ENCODE measurements around the gene SYNPO2. TPM values are rescaled to one million over a fixed set of nuclear protein-coding genes. Genes with fewer than 3 reads are reported as not detected.
"Not testable (repeated sequence)": the region's sequence is repeated elsewhere in the genome, so short reads cannot be mapped to it uniquely, and the experiment has no call there.

SYNPO2 gene
- total RNA-seq, 1 experiment from 2014 or later: not detected

DNA sequence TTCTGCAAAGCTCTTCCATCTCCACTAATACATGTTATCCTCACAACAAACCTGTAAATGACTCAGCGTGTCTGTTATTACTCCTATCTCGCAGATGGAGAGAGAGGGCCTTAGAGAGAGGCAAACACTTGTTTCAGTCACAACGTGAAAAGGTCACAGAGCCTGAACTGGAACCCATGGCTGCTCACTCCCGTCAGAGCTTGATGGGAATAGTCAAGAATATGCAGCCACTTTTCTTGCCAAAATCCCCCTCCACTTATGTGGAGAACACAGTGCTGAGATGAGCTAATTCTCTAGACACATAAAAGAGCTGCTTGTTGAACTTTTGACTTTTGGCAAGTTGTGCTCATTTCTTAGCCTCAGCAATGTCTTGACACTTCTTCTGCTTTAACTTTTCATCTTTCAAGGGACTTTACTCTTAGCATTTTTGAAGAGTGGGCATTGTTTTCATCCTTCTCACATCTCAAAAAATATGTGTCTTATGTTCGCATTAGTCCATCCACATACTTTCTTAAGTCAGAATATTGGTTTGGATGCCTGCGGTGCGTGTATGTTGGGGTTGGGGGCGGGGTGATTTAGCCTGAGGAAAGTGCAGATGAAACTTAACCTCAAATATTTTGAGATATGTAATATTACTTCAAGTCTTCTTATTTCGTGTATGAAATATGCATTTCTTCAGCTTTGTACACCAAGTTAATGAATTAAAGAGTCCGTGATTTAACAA is 69.2 kb downstream of the SYNPO2 start:
- no peak for DNase-seq (ENCODE audit: low read depth)
- in situ Hi-C loops (cut with HindIII; ENCODE audit: low pct_unique_long_range_greater_than_20kb, low sequenced_read_pairs): no loop called here

DNA sequence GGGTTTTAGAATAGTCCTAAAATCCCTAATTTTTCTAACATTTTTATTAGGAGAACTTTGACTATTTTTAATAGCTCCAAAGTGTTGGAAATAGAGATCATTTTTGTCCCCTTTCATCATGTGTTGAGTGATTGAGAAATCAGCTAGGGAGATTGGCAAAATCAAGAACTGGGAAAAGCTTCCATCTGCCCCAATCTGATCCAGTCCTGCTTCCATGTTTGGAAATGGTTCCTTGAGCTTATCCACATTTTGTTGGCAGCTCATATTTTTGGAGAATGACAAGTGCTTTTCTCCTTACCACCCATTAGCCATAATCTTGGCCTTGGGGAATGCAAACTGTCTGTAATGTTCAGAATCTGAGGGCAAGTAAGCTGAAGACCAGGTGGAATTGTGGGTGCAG is 73.9 kb downstream of the SYNPO2 start:
- in situ Hi-C loops (cut with HindIII; ENCODE audit: low pct_unique_long_range_greater_than_20kb, low sequenced_read_pairs): no loop called here
- DNase-seq (ENCODE audit: low read depth): no peak

DNA sequence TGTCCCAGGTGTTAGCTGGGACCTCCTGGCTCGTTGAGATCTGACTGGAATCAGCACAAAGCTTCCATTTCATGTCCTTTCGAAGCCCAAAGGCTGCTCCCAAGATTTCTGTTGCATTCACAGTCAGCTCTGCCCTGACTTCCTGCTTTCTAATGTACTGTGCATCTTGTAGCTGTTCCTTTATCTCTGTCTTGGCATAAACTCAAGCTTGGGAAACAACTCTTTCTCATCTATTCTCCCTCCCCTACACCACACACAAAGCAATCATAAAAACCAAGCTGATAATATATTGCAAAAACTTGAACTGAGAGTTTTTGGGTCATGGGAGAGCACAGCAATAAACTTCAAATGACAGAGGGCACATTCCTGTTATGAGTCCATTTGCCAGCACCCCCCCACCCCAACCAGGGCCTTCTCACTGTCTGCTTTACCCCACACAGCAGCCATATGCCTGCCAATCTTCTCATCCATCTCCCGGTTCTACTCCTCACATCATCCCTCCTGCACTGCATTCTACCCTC is 76.3 kb downstream of the SYNPO2 start:
- DNase-seq (ENCODE audit: low read depth): no peak
- in situ Hi-C loops (cut with HindIII; ENCODE audit: low pct_unique_long_range_greater_than_20kb, low sequenced_read_pairs): no loop called here

DNA sequence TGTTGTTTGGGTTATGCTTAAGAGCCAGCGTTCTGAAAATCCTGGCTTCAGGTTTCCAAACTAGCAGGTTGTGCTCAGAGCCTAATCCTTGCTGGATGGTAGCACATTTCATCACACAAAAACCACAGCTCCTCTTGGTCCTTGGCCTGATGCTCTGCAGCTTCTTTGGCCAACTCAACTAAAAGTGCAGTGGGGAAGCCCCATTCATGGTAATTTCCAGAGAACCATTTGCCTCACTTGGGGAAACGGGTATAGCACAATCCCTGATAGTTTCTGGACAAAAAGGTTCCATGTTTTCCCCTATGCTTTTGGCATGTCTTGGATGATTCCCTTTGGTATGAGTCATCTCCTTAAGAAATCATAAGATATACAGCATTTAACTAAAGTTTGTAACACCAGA is 78.7 kb downstream of the SYNPO2 start:
- in situ Hi-C loops (cut with HindIII; ENCODE audit: low pct_unique_long_range_greater_than_20kb, low sequenced_read_pairs): no loop called here

DNA sequence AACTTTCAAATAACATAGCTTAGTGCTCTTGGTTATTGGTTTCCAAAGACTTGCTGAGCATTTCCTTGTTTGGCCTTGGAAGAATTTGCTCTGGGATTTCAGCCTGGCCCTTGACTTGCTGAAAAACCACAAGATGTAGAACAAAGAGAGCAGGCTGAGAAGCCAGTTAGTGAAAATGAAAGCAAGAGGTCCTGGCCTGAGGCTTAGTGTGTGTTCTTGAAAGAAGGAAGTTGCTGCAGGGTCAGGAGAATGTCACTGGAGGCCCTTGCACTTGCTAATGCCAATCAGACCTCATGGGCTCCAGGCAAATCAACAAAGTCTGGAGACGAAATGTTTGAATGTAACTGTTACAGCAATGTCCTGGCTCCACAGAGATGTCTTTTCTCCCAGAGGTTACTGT is 79.4 kb downstream of the SYNPO2 start:
- peak; percentile 51 for DNase-seq (ENCODE audit: low read depth)
- in situ Hi-C loops (cut with HindIII; ENCODE audit: low pct_unique_long_range_greater_than_20kb, low sequenced_read_pairs): no loop called here

More for the DNA sequence above, 78.7 kb downstream of the SYNPO2 start:
- DNase-seq (ENCODE audit: low read depth): no peak

DNA sequence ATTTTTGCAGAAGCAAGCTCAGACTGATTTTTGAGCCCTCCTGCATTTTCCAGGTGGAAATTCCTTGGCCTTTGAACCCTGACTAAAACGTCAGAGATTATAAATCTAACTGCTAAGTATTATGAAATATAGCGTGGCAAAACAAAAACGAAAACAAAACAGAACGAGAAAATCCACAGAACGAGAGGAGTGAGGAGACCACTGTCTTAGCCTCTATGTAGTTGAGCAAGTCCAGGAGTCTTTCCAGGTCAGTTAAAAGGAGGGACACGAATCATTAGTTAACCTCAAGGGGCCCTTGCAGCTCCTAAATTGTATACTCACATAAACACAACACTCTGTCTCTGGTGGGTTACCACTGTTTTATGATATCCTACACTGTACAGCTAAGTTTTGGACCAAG is 80.2 kb downstream of the SYNPO2 start:
- in situ Hi-C loops (cut with HindIII; ENCODE audit: low pct_unique_long_range_greater_than_20kb, low sequenced_read_pairs): no loop called here
- DNase-seq (ENCODE audit: low read depth): no peak

DNA sequence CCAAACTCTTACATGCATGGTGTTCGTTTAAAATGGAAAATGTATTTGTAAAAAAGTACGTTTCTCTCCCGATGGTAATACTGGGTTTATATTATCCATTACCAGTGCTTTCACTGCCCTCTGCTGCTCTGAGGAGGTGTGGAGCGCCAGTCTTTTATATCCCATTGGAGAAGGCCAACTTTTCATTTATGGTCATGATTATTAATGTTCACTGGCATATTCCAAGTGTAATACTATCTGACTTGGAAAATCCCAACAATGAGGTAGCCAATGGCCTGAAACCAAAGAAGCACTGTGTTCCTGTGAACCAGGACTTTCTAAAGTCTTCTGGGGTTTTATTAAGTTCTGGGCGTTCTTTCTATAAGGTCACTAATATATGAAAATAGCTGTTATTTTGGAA is 80.7 kb downstream of the SYNPO2 start:
- in situ Hi-C loops (cut with HindIII; ENCODE audit: low pct_unique_long_range_greater_than_20kb, low sequenced_read_pairs): no loop called here
- peak; percentile 55 for DNase-seq (ENCODE audit: low read depth)

DNA sequence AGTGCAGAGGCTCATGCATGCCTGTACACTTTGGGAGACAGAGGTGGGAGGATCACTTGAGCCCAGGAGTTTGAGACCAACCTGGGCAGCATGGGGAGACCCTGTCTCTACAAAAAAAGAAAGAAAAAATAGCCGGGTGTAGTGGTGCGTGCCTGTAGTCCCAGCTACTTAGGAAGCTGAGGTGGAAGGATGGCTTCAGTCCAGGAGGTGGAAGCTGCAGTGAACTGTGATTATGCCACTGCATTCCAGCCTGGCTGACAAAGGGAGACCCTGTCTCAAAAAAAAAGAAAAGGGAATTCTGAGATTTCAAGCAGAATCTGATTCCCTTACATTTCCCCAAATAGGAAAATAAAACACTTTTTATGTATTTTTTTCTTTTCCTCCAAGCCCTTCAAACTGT is 83.5 kb downstream of the SYNPO2 start:
- no peak for DNase-seq (ENCODE audit: low read depth)
- in situ Hi-C loops (cut with HindIII; ENCODE audit: low pct_unique_long_range_greater_than_20kb, low sequenced_read_pairs): no loop called here

DNA sequence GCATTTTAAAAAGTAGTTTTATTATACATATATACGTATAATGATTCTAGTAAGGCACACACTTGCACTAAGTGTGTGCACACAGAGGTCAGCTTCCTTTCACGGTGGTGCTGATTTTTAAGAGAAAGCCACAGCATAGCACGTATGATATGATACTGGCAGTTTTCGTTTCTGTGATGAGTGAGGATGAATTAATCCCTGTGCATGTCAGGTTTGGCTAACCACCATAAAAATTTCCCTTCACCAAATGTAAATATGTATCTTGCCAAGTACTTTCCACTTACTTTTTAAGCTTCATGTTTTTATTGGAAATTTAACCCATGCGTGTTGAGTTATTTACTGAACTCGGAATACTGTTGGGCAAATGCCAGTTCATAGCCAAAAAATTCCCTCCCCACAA is 84.6 kb downstream of the SYNPO2 start:
- DNase-seq (ENCODE audit: low read depth): no peak
- in situ Hi-C loops (cut with HindIII; ENCODE audit: low pct_unique_long_range_greater_than_20kb, low sequenced_read_pairs): no loop called here

DNA sequence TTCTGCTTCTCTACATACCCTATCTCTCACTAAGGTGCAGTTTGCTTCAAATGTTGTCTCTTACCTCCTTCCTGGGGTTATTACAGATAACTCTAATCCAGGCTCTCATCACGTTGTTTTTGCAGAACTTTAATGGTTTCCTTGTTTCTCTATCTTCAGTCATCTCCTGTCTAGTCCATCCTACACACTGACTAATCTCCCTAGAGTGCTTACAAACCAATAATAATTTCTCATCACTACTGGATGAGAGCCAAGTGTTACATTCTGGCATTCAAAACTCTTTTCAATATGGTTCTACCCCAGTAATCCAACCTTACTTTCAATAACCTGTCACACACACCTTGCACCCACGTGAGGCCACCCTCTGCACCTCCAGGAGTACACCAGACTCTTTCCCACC is 86.1 kb downstream of the SYNPO2 start:
- no peak for DNase-seq (ENCODE audit: low read depth)
- in situ Hi-C loops (cut with HindIII; ENCODE audit: low pct_unique_long_range_greater_than_20kb, low sequenced_read_pairs): no loop called here

DNA sequence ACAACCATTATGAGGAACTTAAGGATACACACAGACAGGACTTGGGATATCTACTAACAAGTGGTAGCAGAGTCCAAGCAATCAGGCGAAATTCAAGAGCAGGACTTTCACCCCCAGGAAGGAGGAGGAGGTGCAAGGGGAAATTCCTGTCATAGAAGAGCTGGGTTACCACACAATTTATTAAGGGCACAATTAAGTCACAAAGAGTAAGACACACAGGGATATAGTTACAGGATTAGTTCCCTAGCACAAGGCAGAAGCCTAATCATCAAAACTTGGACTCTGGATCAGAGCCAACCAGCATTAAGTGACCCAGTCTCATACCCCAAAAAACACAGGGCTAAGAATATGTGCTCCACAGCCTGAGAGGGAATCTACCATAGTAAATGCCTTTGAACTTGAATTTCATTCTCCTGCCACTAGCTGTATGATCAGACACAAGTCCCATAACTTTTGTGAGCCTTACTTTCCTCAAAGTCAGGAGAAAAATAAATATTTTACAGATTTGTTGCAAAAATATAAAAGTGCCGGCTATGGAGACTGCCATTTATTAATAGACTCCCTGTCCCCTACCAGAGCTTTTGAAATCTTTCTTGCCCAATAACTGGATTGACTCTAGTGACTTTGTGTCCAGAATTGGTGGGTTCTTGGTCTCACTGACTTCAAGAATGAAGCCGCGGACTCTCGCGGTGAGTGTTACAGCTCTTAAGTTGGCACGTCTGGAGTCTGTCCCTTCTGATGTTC is 87.0 kb downstream of the SYNPO2 start:
- DNase-seq (ENCODE audit: low read depth): no peak
- in situ Hi-C loops (cut with HindIII; ENCODE audit: low pct_unique_long_range_greater_than_20kb, low sequenced_read_pairs): no loop called here

DNA sequence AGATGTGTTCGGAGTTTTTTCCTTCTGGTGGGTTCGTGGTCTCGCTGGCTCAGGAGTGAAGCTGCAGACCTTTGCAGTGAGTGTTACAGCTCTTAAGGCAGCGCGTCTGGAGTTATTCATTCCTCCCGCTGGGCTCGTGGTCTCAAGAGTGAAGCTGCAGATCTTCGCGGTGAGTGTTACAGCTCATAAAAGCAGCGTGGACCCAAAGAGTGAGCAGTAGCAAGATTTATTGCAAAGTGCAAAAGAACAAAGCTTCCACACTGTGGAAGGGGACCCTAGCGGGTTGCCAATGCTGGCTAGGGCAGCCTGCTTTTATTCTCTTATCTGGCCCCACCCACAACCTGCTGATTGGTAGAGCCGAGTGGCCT is 87.5 kb downstream of the SYNPO2 start:
- DNase-seq (ENCODE audit: low read depth); in situ Hi-C loops (cut with HindIII; ENCODE audit: low pct_unique_long_range_greater_than_20kb, low sequenced_read_pairs): not testable (repeated sequence)

DNA sequence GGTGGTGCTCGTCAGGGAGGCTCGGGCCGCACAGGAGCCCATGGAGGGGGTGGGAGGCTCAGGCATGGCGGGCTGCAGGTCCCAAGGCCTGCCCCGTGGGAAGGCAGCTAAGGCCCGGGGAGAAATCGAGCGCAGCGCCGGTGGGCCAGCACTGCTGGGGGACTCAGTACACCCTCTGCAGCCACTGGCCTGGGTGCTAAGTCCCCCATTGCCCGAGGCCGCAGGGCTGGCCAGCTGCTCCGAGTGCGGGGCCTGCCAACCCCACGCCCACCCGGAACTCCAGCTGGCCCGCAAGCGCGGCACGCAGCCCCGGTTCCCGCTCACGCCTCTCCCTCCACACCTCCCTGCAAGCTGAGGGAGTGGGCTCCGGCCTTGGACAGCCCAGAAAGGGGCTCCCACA is 88.4 kb downstream of the SYNPO2 start:
- DNase-seq (ENCODE audit: low read depth); in situ Hi-C loops (cut with HindIII; ENCODE audit: low pct_unique_long_range_greater_than_20kb, low sequenced_read_pairs): not testable (repeated sequence)

DNA sequence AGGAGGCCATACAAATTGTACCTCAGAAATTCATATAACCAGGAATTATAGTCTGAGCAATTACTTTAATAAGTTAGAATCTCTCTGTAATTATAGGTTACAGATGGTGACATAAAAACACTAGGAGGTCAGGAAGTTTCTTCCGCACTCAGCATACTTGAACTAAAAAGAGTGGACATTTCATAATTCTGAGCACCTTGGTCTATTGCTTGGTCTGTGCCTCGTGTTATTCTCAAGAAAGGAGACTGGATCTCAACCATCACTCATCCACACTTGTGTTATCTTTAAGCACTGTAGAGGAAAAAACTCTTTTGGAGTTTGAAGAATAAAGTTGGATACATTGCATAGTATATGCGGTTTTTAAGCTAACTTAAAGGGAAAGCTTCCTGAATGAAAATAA is 91.1 kb downstream of the SYNPO2 start:
- in situ Hi-C loops (cut with HindIII; ENCODE audit: low pct_unique_long_range_greater_than_20kb, low sequenced_read_pairs): no loop called here
- DNase-seq (ENCODE audit: low read depth): no peak

DNA sequence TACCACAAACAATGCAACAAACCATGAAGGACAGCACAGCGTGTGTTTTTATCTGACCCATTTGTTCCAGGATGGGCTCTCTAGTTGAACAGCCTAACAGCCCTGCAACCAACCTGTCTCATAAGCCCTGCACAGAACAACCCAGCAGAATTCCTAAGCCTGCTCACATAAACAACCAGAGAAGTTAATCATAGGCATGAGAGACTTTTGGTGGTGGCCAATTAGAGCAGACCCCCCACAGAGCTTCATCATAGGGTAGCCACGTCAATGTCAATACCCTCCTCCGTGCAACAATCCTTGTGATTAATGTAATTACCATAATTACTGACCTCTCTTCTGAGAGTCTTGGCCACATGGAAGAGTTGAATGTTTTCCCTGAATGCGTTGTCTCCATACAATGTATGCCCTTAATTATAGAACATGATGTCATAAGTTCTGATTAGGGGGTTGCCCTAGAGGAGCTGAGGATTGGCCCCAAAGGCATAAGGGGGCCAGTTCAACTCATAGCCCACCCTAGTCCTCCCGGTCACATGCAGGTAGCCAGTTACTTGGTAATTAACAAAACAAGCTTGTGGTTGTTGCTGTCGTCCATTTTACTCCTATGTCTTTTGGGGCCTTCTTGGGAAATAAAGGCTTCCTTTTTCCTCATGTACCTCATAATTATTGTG is 92.7 kb downstream of the SYNPO2 start:
- in situ Hi-C loops (cut with HindIII; ENCODE audit: low pct_unique_long_range_greater_than_20kb, low sequenced_read_pairs): no loop called here
- no peak for DNase-seq (ENCODE audit: low read depth)

DNA sequence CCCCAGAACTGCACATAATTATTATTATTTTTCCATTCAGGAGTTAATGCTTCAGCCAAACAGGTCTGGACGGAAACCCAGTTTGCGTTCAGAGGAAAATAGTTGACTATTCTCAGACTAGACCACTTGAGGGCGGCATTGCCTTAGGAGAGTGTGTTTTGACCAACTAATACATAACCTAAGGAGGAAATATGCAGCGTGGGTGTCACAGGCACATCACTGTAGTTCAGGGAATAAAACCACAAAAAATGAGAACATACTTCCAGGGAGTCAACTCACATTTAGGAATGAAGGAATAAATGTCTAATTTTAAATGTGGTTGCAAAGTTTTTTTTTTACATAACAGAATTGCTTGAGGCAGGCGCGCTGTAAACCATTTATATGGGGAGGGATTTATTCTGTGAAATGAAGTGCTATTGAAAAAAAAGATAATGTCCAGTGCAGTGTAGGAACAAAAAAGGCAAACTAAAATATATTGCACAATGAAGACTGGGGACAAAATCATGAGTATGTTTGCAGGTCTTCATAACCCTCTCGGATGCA is 93.3 kb downstream of the SYNPO2 start:
- peak; percentile 37 for DNase-seq (ENCODE audit: low read depth)
- in situ Hi-C loops (cut with HindIII; ENCODE audit: low pct_unique_long_range_greater_than_20kb, low sequenced_read_pairs): no loop called here

DNA sequence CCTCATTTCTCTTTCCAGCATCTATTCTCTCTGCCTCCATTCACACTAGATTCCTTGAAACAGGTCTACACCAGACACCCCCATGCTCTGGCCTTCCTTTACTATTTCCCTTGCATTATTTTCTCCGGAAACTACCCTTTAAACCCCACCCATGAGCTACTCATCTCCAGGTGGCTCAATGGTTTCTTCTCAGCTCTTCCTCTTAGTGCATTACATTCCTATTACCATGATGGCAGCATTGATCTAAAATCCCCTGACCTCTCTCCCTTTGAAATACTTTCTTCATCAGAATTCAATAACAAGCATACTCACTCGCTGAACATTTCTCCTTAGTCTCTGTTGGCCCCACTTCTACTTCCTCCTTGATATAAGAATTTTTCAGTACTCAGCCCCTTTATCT is 94.6 kb downstream of the SYNPO2 start:
- in situ Hi-C loops (cut with HindIII; ENCODE audit: low pct_unique_long_range_greater_than_20kb, low sequenced_read_pairs): no loop called here
- DNase-seq (ENCODE audit: low read depth): no peak

DNA sequence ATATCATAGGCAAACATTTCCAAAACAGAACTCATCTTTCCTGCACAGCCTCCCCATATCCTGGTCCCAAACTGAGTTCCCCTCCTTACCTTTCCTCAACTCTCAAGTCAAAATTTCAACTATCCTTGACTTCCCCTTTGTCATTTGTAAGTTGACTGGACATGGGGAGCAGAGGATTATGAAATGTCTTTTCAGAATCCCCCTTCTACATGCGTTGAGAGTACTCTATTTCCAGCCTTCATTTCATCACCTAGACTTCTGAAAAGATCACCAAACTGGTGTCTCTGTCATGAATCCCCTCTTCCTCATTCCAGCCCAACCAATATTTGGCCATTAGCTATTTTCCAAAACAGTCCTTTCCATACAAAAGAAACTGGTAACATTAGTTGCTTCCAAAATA is 95.2 kb downstream of the SYNPO2 start:
- DNase-seq (ENCODE audit: low read depth): no peak
- in situ Hi-C loops (cut with HindIII; ENCODE audit: low pct_unique_long_range_greater_than_20kb, low sequenced_read_pairs): no loop called here
